SK-N-SH (cell line): Measurements from ENCODE around the gene DCUN1D2. TPM values are rescaled to one million over a fixed set of nuclear protein-coding genes. Genes with fewer than 3 reads are reported as not detected.

Experiments
- CTCF ChIA-PET: fragments of 300-600, 350-600 bp; formaldehyde crosslinking; extraction: SDS; loops from one replicate; lab custom pipeline; 2021; lab: Yijun Ruan, JAX
- POLR2A ChIA-PET: fragments of 350-600 bp; sonication (Branson Sonifier 250); formaldehyde crosslinking; extraction: SDS; loops from one replicate; lab custom pipeline; 2020; ENCODE audit warnings: antibody characterized with exemption, inconsistent platforms; lab: Yijun Ruan, JAX
- DNase-seq: peaks from one replicate; pipeline ENCODE4 v3.0.0; 2012
- H2AFZ ChIP-seq: fragments of 200-600 bp; sonication (generic); 2 replicates; pipeline ENCODE4 v1.8.1; 2016; ENCODE audit warnings: antibody characterized with exemption, mild to moderate bottlenecking, low read depth
- H3F3A ChIP-seq: fragments of 200-600 bp; sonication (generic); replicated peaks from 2 replicates; pipeline ENCODE3; 2016; ENCODE audit warnings: antibody characterized with exemption, mild to moderate bottlenecking; ENCODE audit not compliant: insufficient read depth
- H3K27ac ChIP-seq, 2 experiments: fragments of 200-500 bp in 1 of 2; fragments of 200-600 bp in 1 of 2; sonication (Bioruptor generic) in 1 of 2; sonication (generic), shearing (Covaris generic) in 1 of 2; 2 replicates each; pipeline versions ENCODE4 v1.5.1 to v1.6.1; 2014 to 2016; ENCODE audit warnings: low read depth in 2 of 2, inconsistent platforms in 1 of 2, low read length in 1 of 2, mild to moderate bottlenecking in 1 of 2, mixed read lengths in 1 of 2
- H3K27me3 ChIP-seq: fragments of 200-600 bp; sonication (generic), shearing (Covaris generic); 2 replicates; pipeline ENCODE4 v1.6.1; 2016; ENCODE audit warnings: mixed run types; ENCODE audit not compliant: insufficient read depth
- H3K36me3 ChIP-seq, 2 experiments: fragments of 200-500 bp in 1 of 2; fragments of 200-600 bp in 1 of 2; sonication (Bioruptor generic) in 1 of 2; sonication (generic) in 1 of 2; replicated peaks in 1 of 2; 2 replicates each; pipeline versions ENCODE3 to v1.5.1; 2014 to 2016; ENCODE audit warnings: low read length in 1 of 2, mild to moderate bottlenecking in 1 of 2; ENCODE audit not compliant: insufficient read depth in 2 of 2, control insufficient read depth in 1 of 2
- H3K4me1 ChIP-seq, 2 experiments: fragments of 200-500 bp in 1 of 2; fragments of 200-600 bp in 1 of 2; sonication (Bioruptor generic) in 1 of 2; sonication (generic), shearing (Covaris generic) in 1 of 2; 2 replicates each; pipeline versions ENCODE4 v1.5.1 to v1.6.1; 2014 to 2016; ENCODE audit warnings: low read depth in 1 of 2, low read length in 1 of 2, mixed run types in 1 of 2; ENCODE audit not compliant: insufficient read depth in 2 of 2, control insufficient read depth in 1 of 2
- H3K4me2 ChIP-seq: fragments of 200-600 bp; sonication (generic), shearing (Covaris generic); 2 replicates; pipeline ENCODE4 v1.6.1; 2017; ENCODE audit warnings: mixed run types
- H3K4me3 ChIP-seq, 2 experiments: fragments of 200-500 bp in 1 of 2; fragments of 200-600 bp in 1 of 2; sonication (Bioruptor generic) in 1 of 2; sonication (generic), shearing (Covaris generic) in 1 of 2; 2 replicates each; pipeline versions ENCODE4 v1.5.1 to v1.8.1; 2014 to 2016; ENCODE audit warnings: low read depth in 2 of 2, inconsistent platforms in 1 of 2, low read length in 1 of 2, mild to moderate bottlenecking in 1 of 2, mixed read lengths in 1 of 2, moderate library complexity in 1 of 2
- H3K79me2 ChIP-seq: fragments of 200-600 bp; sonication (generic); 2 replicates; pipeline ENCODE4 v1.8.1; 2017; ENCODE audit warnings: mild to moderate bottlenecking; ENCODE audit not compliant: insufficient read depth
- H3K9ac ChIP-seq: fragments of 200-600 bp; sonication (generic); 2 replicates; pipeline ENCODE4 v1.6.1; 2017; ENCODE audit warnings: mixed run types
- H3K9me2 ChIP-seq: fragments of 200-600 bp; sonication (generic); 2 replicates; pipeline ENCODE4 v1.6.1; 2017; ENCODE audit warnings: mixed run types
- H3K9me3 ChIP-seq: fragments of 200-600 bp; sonication (generic); 2 replicates; pipeline ENCODE4 v1.6.1; 2017; ENCODE audit warnings: mixed run types, mild to moderate bottlenecking, moderate library complexity
- H4K20me1 ChIP-seq: fragments of 200-600 bp; sonication (generic); 2 replicates; pipeline ENCODE4 v1.6.1; 2017; ENCODE audit warnings: mild to moderate bottlenecking, mixed run types; ENCODE audit not compliant: insufficient read depth
- CHD2 ChIP-seq: fragments of 150-350 bp; IDR thresholded peaks from 2 replicates; pipeline ENCODE4 v1.6.1; 2018; ENCODE audit warnings: low read length; ENCODE audit not compliant: partially characterized antibody
- FOXM1 ChIP-seq: IDR thresholded peaks from 2 replicates; pipeline ENCODE4 v1.4.0; 2012; ENCODE audit warnings: low read depth, mild to moderate bottlenecking
- GATA2 ChIP-seq: sonication (generic); formaldehyde crosslinking; IDR thresholded peaks from 2 replicates; pipeline ENCODE4 v1.5.0; 2020; ENCODE audit warnings: mild to moderate bottlenecking, missing genetic modification reagents
- JUND ChIP-seq: IDR thresholded peaks from 2 replicates; pipeline ENCODE4 v1.4.0; 2012
- MEF2A ChIP-seq: IDR thresholded peaks from 2 replicates; pipeline ENCODE4 v1.4.0; 2012; ENCODE audit warnings: low read depth, borderline replicate concordance
- MXI1 ChIP-seq: IDR thresholded peaks from 2 replicates; pipeline ENCODE4 v1.6.1; 2012; ENCODE audit warnings: mild to moderate bottlenecking, low read depth, low read length, improper control_type of control experiment
- POLR2AphosphoS5 ChIP-seq: IDR thresholded peaks from 2 replicates; pipeline ENCODE4 v1.6.1; 2012; ENCODE audit warnings: low read depth, low read length
- RAD21 ChIP-seq: IDR thresholded peaks from 2 replicates; pipeline ENCODE4 v1.6.1; 2012; ENCODE audit warnings: mild to moderate bottlenecking, low read length
- RCOR1 ChIP-seq: fragments of 150-350 bp; IDR thresholded peaks from 2 replicates; pipeline ENCODE4 v1.6.1; 2017; ENCODE audit warnings: antibody characterized with exemption, low read length
- RXRA ChIP-seq: IDR thresholded peaks from 2 replicates; pipeline ENCODE4 v1.4.0; 2012; ENCODE audit warnings: low read depth, mild to moderate bottlenecking, borderline replicate concordance
- TEAD4 ChIP-seq: IDR thresholded peaks from 2 replicates; pipeline ENCODE4 v1.4.0; 2012; ENCODE audit warnings: mild to moderate bottlenecking, borderline replicate concordance; ENCODE audit not compliant: insufficient read depth
- YY1 ChIP-seq: IDR thresholded peaks from 2 replicates; pipeline ENCODE4 v1.4.0; 2012; ENCODE audit warnings: low read depth, mild to moderate bottlenecking
- WGBS: methylation state at CpG from one replicate; pipeline ENCODE4 v1.1.6; 2017; ENCODE audit warnings: low lambda C conversion rate; 5-methylcytosine and 5-hydroxymethylcytosine counted together
- polyA plus RNA-seq, 3 experiments: library from polyadenylated mRNA; depleted of rRNA; stranded (reverse); fragments of >200 nt; gene quantifications; 2 replicates each; pipeline ENCODE4 v1.2.3, GENCODE V29; 2012

The DCUN1D2 gene
- polyA plus RNA-seq, 1 of the 3 experiments (the other 2 are of a cell fraction), result 11.0 TPM

DNA sequence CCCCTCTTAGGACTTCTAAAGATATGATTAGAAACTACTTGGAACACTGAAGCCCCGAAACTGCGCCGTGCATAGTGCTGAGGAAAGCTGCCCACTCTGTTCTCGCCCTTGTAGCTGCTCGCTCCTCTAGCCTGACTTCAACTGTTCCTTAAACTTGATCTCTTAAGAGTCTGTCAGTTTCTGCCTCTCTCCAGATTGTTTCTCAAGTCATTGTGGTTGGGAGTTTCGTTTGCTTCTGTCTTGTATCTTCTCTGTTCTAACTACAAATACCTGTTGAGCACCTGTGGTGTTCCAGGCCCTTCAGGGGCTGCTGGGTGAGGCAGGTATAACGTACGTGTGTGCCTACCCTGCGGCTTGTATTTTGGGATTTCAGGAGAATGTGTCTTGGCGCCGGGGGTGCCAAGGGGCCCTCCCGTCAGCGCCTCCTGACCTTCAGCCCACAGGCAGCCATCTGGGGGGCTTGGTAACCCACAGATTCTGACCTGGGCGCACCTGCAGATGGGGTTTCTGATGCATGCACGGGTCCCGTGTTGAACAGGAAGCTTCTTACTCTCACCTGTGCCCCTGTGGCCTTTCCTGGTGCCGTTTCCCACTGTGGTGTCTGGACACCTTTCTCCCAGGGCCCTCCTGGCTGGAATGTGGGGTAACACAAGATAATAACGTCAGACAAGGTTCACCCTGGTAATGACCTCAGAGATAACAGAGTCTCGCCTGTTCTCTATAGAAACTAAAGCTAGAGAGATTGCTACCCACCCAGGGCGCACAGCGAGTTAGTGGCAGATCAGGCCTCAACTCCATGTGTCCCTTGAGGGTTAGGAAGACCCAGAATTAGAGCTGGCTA, 17.2 kb upstream of the DCUN1D2 start:
- POLR2A ChIA-PET, result no interaction called here
- no peak for TF ChIP-seq CHD2
- H3K27me3 ChIP-seq, result no peaks in the 10 kb centered on the region
- H2AFZ ChIP-seq, result no peak overlapping the region
- H3K9me3 ChIP-seq, result no peaks in the 10 kb centered on the region
- DNase-seq, result no peak
- H3K36me3 ChIP-seq, result peaks cover 41 to 66% of the 10 kb centered on the region in 2 experiments
- H3K9ac ChIP-seq, result no peak overlapping the region
- 91% methylated on average over 17 of the region's 21 CpGs for WGBS
- no peaks in the 10 kb centered on the region for H3K4me1 ChIP-seq
- CTCF ChIA-PET, result interaction anchor here (1.4 to 1.6 kb wide), 2 partner anchors 17 to 49 kb away, joined by 4 read pairs; partner anchors contain the start of gene DCUN1D2
- peaks cover 38% of the 10 kb centered on the region for H3K79me2 ChIP-seq
- H4K20me1 ChIP-seq, result peaks cover 15% of the 10 kb centered on the region; the same call in 1 of the 2 replicates
- H3F3A ChIP-seq, result no peaks in the 10 kb centered on the region
- H3K4me2 ChIP-seq, result no peak overlapping the region
- H3K4me3 ChIP-seq, result no peak overlapping the region
- no peak overlapping the region for H3K27ac ChIP-seq
- H3K9me2 ChIP-seq, result no peaks in the 10 kb centered on the region

GRCh38 chr13:113506871-113507388, 16.4 kb upstream of the DCUN1D2 start:
- no peaks in the 10 kb centered on the region for H3K27me3 ChIP-seq
- no peak overlapping the region for H2AFZ ChIP-seq
- TF ChIP-seq TEAD4 (no peak), JUND (no peak), MEF2A (no peak), FOXM1 (no peak), MXI1 (no peak), YY1 (no peak), RAD21 (no peak), RXRA (no peak), GATA2 (CRISPR knock-in tag) (no peak), RCOR1 (no peak), POLR2AphosphoS5 (no peak)
- no peak overlapping the region for H3K27ac ChIP-seq
- H3K9me3 ChIP-seq, result no peaks in the 10 kb centered on the region
- H4K20me1 ChIP-seq, result peaks cover 15% of the 10 kb centered on the region; the same call in 1 of the 2 replicates
- no peaks in the 10 kb centered on the region for H3K4me1 ChIP-seq
- H3K4me2 ChIP-seq, result no peak overlapping the region
- no peak for DNase-seq
- no peak overlapping the region for H3K4me3 ChIP-seq
- H3K9ac ChIP-seq, result no peak overlapping the region
- H3K36me3 ChIP-seq, result peaks cover 47 to 73% of the 10 kb centered on the region in 2 experiments
- POLR2A ChIA-PET, result interaction anchor here (0.6 kb wide), 1 partner anchor 60 kb away, joined by 5 read pairs; no protein-coding TSS in a partner anchor
- no peaks in the 10 kb centered on the region for H3K9me2 ChIP-seq
- WGBS, result 88% methylated on average over 19 of the region's 21 CpGs
- H3K79me2 ChIP-seq, result peaks cover 40% of the 10 kb centered on the region
- no peaks in the 10 kb centered on the region for H3F3A ChIP-seq
- CTCF ChIA-PET, result interaction anchor here (1.4 to 1.6 kb wide), 2 partner anchors 16 to 49 kb away, joined by 4 read pairs; partner anchors contain the start of gene DCUN1D2
